Measurements from ENCODE around the gene MED13L.

- TF ChIP-seq CTCF (IDR thresholded peaks at IDR 0.05), result no peak
- TF ChIP-seq POLR2A (IDR thresholded peaks at IDR 0.05), result no peak
Measured at GRCh38 chr12:116006141-116006540, 271.4 kb downstream of the MED13L start.

All from heart left ventricle (tissue), 13 donors.